Measurements from ENCODE around the gene CCDC141.
A peak's percentile ranks its signal among the peaks of the same experiment; 100 is the strongest.

CCDC141 gene

GRCh38 chr2:178978667-178979066 is 71.3 kb downstream of the CCDC141 start:
- DNase-seq (ENCODE audit: low read depth in 2 of 2) = no peak

DNA sequence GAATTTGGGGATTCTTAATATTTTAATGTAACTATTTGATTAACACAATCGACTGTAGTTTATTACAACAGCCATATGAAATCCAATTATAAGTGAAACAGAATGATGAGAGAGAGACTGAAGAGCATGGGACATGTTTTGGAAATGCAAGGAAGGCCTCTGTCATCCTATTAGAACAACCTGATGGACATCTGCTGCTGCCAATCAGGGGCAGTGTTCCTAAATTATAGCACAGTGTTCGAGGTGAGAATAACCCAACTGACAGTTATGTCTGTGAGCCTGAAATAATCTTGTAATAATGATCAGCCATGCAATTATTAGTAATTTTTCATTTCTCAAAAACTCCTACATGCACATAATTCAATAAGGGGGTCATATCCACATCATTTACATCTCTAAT is 73.6 kb downstream of the CCDC141 start:
- DNase-seq (ENCODE audit: low read depth in 2 of 2) = no peak

DNA sequence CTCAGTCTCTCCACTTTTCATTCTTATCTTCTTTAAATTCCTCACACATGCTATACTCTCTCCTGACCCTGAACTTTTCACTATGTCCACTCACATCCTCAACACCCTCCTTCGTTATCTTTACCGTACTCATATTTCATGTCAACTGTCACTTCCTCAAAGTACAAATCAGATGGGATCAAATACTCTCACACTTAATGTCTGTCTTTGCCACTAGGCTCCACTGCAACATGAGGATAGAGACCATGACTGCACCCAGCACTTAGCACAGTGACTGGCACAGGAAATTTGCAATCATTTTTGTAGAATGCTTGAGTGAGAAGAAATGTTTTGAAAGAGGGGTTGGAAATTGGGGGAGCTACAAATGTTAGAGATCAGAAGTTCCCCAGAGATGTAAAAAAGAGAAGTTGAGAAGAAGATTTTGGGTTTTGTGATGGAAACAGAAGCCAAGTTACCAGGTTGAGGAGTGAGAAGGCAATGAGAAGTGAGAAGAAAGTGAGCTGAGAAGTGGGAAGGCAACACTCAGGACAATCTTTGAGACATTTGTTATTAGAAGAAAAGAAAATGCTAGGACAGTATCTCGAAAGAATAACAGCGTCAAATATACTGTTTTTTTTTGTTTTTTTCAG is 87.0 kb downstream of the CCDC141 start:
- DNase-seq (ENCODE audit: low read depth in 2 of 2) = no peak

GRCh38 chr2:178962152-178962551 is 87.8 kb downstream of the CCDC141 start:
- no peak for DNase-seq (ENCODE audit: low read depth in 2 of 2)

DNA sequence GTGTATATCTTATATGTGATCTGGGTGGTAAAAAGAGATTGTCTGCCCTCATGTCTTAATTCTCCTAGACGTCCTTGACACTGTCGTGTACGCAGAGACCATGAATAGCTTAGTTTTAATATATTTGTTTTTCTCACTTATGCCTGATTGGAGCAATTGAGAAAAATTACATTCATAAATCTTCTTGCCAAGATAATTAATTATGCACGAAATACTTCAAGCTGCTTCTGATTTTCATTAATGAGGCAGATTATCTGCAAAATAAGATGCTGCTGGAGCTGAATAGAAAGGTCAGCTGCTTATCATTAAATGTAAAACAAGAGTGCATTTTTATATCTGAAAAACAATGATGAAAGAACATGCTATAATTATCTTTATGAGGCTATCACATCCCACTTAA is 95.9 kb downstream of the CCDC141 start:
- DNase-seq (ENCODE audit: low read depth in 2 of 2) = no peak

DNA sequence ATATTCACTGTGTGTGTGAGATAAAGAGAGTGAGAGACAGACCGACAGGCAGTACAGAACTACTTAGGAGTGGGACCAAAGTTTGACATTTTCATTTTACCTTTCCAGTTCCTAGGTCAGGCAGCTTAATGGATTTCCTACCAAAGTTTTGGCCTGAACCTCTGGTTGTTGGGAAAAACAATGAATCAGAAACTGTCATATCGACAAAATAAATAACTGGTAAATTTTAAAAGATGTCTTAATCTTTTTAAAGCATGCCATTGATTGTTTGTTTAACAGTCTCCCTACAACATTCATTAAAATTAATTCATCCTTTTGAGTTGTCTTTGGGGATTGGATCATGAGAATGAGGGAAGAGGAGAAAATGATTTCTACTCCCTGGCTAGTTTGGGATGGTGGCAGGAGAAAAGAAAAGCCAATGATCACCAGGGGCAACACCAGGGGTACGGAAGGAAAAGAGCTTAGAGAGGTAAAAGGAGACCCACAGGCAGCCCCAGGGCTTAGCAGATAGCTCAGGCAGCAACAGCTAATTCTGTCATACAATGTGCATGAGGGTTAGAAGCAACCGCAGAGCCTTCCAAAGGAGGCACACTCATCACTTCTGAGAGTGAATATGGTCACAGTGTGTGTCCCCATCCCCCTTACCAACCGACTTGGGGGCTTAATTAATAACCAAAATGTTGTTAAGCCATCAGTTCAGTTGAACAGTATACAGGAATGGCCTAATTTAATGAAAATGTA is 98.5 kb downstream of the CCDC141 start:
- no peak for DNase-seq (ENCODE audit: low read depth in 2 of 2)

GRCh38 chr2:178949584-178949983 is 100.4 kb downstream of the CCDC141 start:
- no peak for DNase-seq (ENCODE audit: low read depth in 2 of 2)

- DNase-seq (ENCODE audit: low read depth in 2 of 2) = no peak
Observed at GRCh38 chr2:178949151-178949550, 100.8 kb downstream of the CCDC141 start.

GRCh38 chr2:178947006-178947405 is 102.9 kb downstream of the CCDC141 start:
- DNase-seq (ENCODE audit: low read depth in 2 of 2) = no peak

DNA sequence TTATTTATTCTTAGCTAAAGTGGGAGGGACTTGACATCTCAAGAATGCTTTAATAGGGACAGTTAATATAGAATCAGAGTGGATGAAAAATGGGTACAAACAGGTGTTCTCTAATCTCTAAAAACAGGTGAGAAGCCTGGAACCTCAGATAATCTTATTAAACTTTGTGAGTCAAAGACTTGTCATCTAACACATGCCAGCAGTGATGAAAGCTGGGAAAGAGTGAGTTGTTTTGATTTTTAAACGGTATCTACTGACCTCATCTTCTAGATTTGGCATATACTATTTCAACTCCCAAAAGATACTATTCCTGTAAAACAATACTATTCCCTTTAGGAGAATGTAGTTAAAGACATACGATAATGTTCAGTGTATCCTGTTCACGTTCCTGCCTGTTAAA is 103.4 kb downstream of the CCDC141 start:
- DNase-seq (ENCODE audit: low read depth in 2 of 2) = no peak

GRCh38 chr2:178943745-178944144 is 106.2 kb downstream of the CCDC141 start:
- no peak for DNase-seq (ENCODE audit: low read depth in 2 of 2)

GRCh38 chr2:178934571-178934970 is 115.4 kb downstream of the CCDC141 start:
- DNase-seq (ENCODE audit: low read depth in 2 of 2) = no peak

GRCh38 chr2:178933493-178933892 is 116.4 kb downstream of the CCDC141 start:
- no peak for DNase-seq (ENCODE audit: low read depth in 2 of 2)

DNA sequence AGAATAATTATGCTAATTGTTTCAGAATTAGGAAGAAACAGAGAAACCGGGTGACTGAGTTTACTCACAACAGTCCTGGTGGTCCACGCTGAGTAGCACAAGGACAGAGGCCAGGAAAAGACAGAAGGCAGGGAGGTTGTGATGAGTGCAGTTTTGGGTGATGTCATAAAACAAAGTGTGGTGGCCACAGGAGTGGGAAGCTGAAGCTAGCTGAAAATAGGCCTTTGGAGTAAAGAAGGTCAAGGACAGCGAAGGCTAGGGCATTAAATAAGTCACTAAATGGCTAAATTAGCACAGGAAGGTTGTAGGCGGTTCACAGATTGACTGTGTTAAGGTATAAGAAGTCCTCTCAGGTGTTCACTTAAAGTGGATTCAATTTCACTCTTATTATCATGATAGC is 121.9 kb downstream of the CCDC141 start:
- DNase-seq (ENCODE audit: low read depth in 2 of 2) = no peak

DNA sequence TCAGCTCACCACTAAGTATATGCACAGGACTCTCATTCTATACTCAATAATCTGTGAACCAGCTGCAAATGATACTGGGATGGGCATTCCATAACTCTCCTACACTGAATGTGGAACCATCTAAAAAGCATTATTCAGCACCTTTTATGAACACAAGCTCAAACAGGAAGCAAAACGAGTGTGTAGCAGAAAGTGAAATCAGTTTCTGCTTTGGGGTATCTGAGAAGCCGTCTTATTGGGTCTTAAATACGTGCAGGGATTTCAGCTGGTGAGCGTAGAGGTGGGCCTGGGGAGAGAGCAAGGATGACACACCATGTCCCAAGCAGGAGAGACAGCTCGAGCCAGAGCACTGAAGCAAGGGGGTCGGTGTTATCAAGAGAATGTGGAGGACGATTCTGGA is 122.8 kb downstream of the CCDC141 start:
- DNase-seq (ENCODE audit: low read depth in 2 of 2) = no peak

- DNase-seq (ENCODE audit: low read depth in 2 of 2) = no peak
Observed at GRCh38 chr2:178924817-178925216, 125.1 kb downstream of the CCDC141 start.

DNA sequence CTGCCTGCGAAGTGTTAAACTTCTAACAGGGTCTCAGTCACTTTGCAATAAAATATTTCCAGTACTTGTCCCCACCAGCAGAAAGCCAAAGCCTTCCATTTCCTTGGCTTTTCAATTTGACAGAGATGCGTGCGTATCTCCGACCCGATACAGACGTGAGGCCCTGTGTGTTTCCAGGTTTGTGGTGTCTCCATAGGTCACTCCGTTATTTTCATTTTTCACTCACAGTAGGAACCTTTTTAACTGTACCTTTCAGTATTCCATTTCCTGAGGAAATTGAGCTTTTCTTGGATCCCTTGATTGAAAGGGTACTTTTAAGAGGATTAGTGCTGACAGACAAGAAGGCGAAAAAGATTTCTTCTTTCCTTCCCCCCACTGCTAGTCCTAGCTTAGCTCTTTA is 126.4 kb downstream of the CCDC141 start:
- DNase-seq (ENCODE audit: low read depth in 2 of 2) = no peak

DNA sequence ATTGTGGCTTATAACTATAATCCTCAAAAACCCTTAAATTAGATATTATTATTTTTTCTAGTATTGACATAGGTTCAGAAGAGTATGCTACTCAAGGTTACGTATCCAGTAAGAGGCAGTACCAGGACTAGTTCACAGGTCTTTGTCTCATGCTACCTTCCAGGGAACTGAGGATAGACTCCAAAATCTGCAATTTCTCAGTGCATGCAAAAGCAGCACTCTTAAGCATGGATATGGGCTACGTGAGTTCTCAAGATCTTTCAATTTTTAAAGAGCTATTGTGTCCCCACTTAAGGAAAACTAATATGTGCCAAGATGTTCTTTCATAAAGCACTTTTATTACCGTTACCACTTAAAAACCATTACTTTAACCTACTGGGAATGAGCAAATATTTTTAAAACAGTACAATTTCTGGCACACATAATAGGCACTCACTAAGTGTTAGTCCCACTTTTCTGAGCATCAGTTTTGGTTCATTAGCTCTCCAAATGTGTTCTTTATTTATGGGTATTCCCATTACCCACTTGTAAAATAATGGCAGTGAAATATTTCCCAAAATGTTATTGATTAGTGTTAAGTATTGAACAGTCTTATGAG is 128.9 kb downstream of the CCDC141 start:
- no peak for DNase-seq (ENCODE audit: low read depth in 2 of 2)

- DNase-seq (ENCODE audit: low read depth in 2 of 2) = no peak
Observed at GRCh38 chr2:178917555-178917954, 132.4 kb downstream of the CCDC141 start.

GRCh38 chr2:178915423-178916173 is 134.3 kb downstream of the CCDC141 start:
- no peak for DNase-seq (ENCODE audit: low read depth in 2 of 2)

GRCh38 chr2:178914259-178914849 is 135.6 kb downstream of the CCDC141 start:
- DNase-seq (ENCODE audit: low read depth in 2 of 2) = peak; percentile 45 to 50

DNA sequence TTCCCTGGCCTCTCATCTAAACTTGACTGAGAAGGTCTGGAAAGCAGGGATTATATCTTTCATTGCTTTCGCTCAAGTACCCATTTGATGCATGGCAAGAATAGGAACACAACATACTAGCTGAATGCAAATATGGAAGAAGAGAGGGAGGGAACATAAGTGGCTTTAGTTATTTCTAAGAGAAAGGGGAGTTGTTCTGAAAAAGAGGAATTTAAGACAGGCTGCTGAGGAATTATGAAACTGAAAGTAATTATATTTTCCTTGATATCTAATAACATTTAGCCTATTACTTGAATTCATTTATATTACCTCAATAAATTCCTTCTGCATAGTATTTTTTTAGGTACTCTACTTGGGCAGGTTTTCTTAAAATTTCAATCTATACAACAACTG is 136.9 kb downstream of the CCDC141 start:
- DNase-seq (ENCODE audit: low read depth in 2 of 2) = no peak

Data from stimulated activated CD8-positive, alpha-beta memory T cell treated with anti-CD3 and anti-CD28 coated beads, Interleukin-15, amount 100 ng/mL, for 48 hours (primary cell).